SK-N-SH (cell line): ENCODE measurements around the gene ZEB1. TPM values are rescaled to one million over a fixed set of nuclear protein-coding genes. Genes with fewer than 3 reads are reported as not detected.

Experiments
- CTCF ChIA-PET: fragments of 300-600, 350-600 bp; formaldehyde crosslinking; extraction: SDS; loops from one replicate; lab custom pipeline; 2021; lab: Yijun Ruan, JAX
- POLR2A ChIA-PET: fragments of 350-600 bp; sonication (Branson Sonifier 250); formaldehyde crosslinking; extraction: SDS; loops from one replicate; lab custom pipeline; 2020; ENCODE audit warnings: antibody characterized with exemption, inconsistent platforms; lab: Yijun Ruan, JAX
- DNase-seq: peaks from one replicate; pipeline ENCODE4 v3.0.0; 2012
- H2AFZ ChIP-seq: fragments of 200-600 bp; sonication (generic); 2 replicates; pipeline ENCODE4 v1.8.1; 2016; ENCODE audit warnings: antibody characterized with exemption, mild to moderate bottlenecking, low read depth
- H3F3A ChIP-seq: fragments of 200-600 bp; sonication (generic); replicated peaks from 2 replicates; pipeline ENCODE3; 2016; ENCODE audit warnings: antibody characterized with exemption, mild to moderate bottlenecking; ENCODE audit not compliant: insufficient read depth
- H3K27ac ChIP-seq, 2 experiments: fragments of 200-500 bp in 1 of 2; fragments of 200-600 bp in 1 of 2; sonication (Bioruptor generic) in 1 of 2; sonication (generic), shearing (Covaris generic) in 1 of 2; 2 replicates each; pipeline versions ENCODE4 v1.5.1 to v1.6.1; 2014 to 2016; ENCODE audit warnings: low read depth in 2 of 2, inconsistent platforms in 1 of 2, low read length in 1 of 2, mild to moderate bottlenecking in 1 of 2, mixed read lengths in 1 of 2
- H3K27me3 ChIP-seq: fragments of 200-600 bp; sonication (generic), shearing (Covaris generic); 2 replicates; pipeline ENCODE4 v1.6.1; 2016; ENCODE audit warnings: mixed run types; ENCODE audit not compliant: insufficient read depth
- H3K36me3 ChIP-seq, 2 experiments: fragments of 200-500 bp in 1 of 2; fragments of 200-600 bp in 1 of 2; sonication (Bioruptor generic) in 1 of 2; sonication (generic) in 1 of 2; replicated peaks in 1 of 2; 2 replicates each; pipeline versions ENCODE3 to v1.5.1; 2014 to 2016; ENCODE audit warnings: low read length in 1 of 2, mild to moderate bottlenecking in 1 of 2; ENCODE audit not compliant: insufficient read depth in 2 of 2, control insufficient read depth in 1 of 2
- H3K4me1 ChIP-seq, 2 experiments: fragments of 200-500 bp in 1 of 2; fragments of 200-600 bp in 1 of 2; sonication (Bioruptor generic) in 1 of 2; sonication (generic), shearing (Covaris generic) in 1 of 2; 2 replicates each; pipeline versions ENCODE4 v1.5.1 to v1.6.1; 2014 to 2016; ENCODE audit warnings: low read depth in 1 of 2, low read length in 1 of 2, mixed run types in 1 of 2; ENCODE audit not compliant: insufficient read depth in 2 of 2, control insufficient read depth in 1 of 2
- H3K4me2 ChIP-seq: fragments of 200-600 bp; sonication (generic), shearing (Covaris generic); 2 replicates; pipeline ENCODE4 v1.6.1; 2017; ENCODE audit warnings: mixed run types
- H3K4me3 ChIP-seq, 2 experiments: fragments of 200-500 bp in 1 of 2; fragments of 200-600 bp in 1 of 2; sonication (Bioruptor generic) in 1 of 2; sonication (generic), shearing (Covaris generic) in 1 of 2; 2 replicates each; pipeline versions ENCODE4 v1.5.1 to v1.8.1; 2014 to 2016; ENCODE audit warnings: low read depth in 2 of 2, inconsistent platforms in 1 of 2, low read length in 1 of 2, mild to moderate bottlenecking in 1 of 2, mixed read lengths in 1 of 2, moderate library complexity in 1 of 2
- H3K79me2 ChIP-seq: fragments of 200-600 bp; sonication (generic); 2 replicates; pipeline ENCODE4 v1.8.1; 2017; ENCODE audit warnings: mild to moderate bottlenecking; ENCODE audit not compliant: insufficient read depth
- H3K9ac ChIP-seq: fragments of 200-600 bp; sonication (generic); 2 replicates; pipeline ENCODE4 v1.6.1; 2017; ENCODE audit warnings: mixed run types
- H3K9me2 ChIP-seq: fragments of 200-600 bp; sonication (generic); 2 replicates; pipeline ENCODE4 v1.6.1; 2017; ENCODE audit warnings: mixed run types
- H3K9me3 ChIP-seq: fragments of 200-600 bp; sonication (generic); 2 replicates; pipeline ENCODE4 v1.6.1; 2017; ENCODE audit warnings: mixed run types, mild to moderate bottlenecking, moderate library complexity
- H4K20me1 ChIP-seq: fragments of 200-600 bp; sonication (generic); 2 replicates; pipeline ENCODE4 v1.6.1; 2017; ENCODE audit warnings: mild to moderate bottlenecking, mixed run types; ENCODE audit not compliant: insufficient read depth
- CHD2 ChIP-seq: fragments of 150-350 bp; IDR thresholded peaks from 2 replicates; pipeline ENCODE4 v1.6.1; 2018; ENCODE audit warnings: low read length; ENCODE audit not compliant: partially characterized antibody
- EP300 ChIP-seq, 2 experiments: IDR thresholded peaks; 2 replicates each; pipeline versions ENCODE4 v1.4.0 to v1.6.1; 2012; ENCODE audit warnings: borderline replicate concordance in 1 of 2, low read depth in 1 of 2, low read length in 1 of 2
- EZH2phosphoT487 ChIP-seq: fragments of 200-600 bp; sonication (generic); IDR thresholded peaks from 2 replicates; pipeline ENCODE4 v1.6.1; 2017; ENCODE audit warnings: low read depth, mixed run types, mild to moderate bottlenecking, antibody characterized with exemption, moderate library complexity, borderline replicate concordance
- GABPA ChIP-seq: IDR thresholded peaks from 2 replicates; pipeline ENCODE4 v1.4.0; 2012; ENCODE audit warnings: low read depth, mild to moderate bottlenecking
- JUND ChIP-seq: IDR thresholded peaks from 2 replicates; pipeline ENCODE4 v1.4.0; 2012
- NFIC ChIP-seq: IDR thresholded peaks from 2 replicates; pipeline ENCODE4 v1.4.0; 2012; ENCODE audit warnings: borderline replicate concordance
- POLR2AphosphoS5 ChIP-seq: IDR thresholded peaks from 2 replicates; pipeline ENCODE4 v1.6.1; 2012; ENCODE audit warnings: low read depth, low read length
- RCOR1 ChIP-seq: fragments of 150-350 bp; IDR thresholded peaks from 2 replicates; pipeline ENCODE4 v1.6.1; 2017; ENCODE audit warnings: antibody characterized with exemption, low read length
- RXRA ChIP-seq: IDR thresholded peaks from 2 replicates; pipeline ENCODE4 v1.4.0; 2012; ENCODE audit warnings: low read depth, mild to moderate bottlenecking, borderline replicate concordance
- SIN3A ChIP-seq: IDR thresholded peaks from 2 replicates; pipeline ENCODE4 v1.6.1; 2012; ENCODE audit warnings: low read depth, mild to moderate bottlenecking, low read length, moderate library complexity, borderline replicate concordance
- SMC3 ChIP-seq: IDR thresholded peaks from 2 replicates; pipeline ENCODE4 v1.6.1; 2012; ENCODE audit warnings: low read depth, low read length, improper control_type of control experiment
- TAF1 ChIP-seq: IDR thresholded peaks from 2 replicates; pipeline ENCODE4 v1.6.1; 2012; ENCODE audit warnings: low read depth, mild to moderate bottlenecking, low read length, moderate library complexity, borderline replicate concordance
- TEAD4 ChIP-seq: IDR thresholded peaks from 2 replicates; pipeline ENCODE4 v1.4.0; 2012; ENCODE audit warnings: mild to moderate bottlenecking, borderline replicate concordance; ENCODE audit not compliant: insufficient read depth
- WGBS: methylation state at CpG from one replicate; pipeline ENCODE4 v1.1.6; 2017; ENCODE audit warnings: low lambda C conversion rate; 5-methylcytosine and 5-hydroxymethylcytosine counted together
- polyA plus RNA-seq, 3 experiments: library from polyadenylated mRNA; depleted of rRNA; stranded (reverse); fragments of >200 nt; gene quantifications; 2 replicates each; pipeline ENCODE4 v1.2.3, GENCODE V29; 2012
- TF ChIP-seq, protein P1 (sequence below): IDR thresholded peaks from 2 replicates; pipeline ENCODE4 v1.4.0; 2012; ENCODE audit warnings: low read depth, borderline replicate concordance
- TF ChIP-seq, protein P2 (sequence below): fragments of 200-600 bp; sonication (generic); IDR thresholded peaks from 2 replicates; pipeline ENCODE4 v1.6.1; 2017; ENCODE audit warnings: antibody characterized with exemption, mild to moderate bottlenecking, moderate library complexity
- TF ChIP-seq, protein P3 (sequence below): IDR thresholded peaks from 2 replicates; pipeline ENCODE4 v1.6.1; 2012; ENCODE audit warnings: mild to moderate bottlenecking, low read depth, low read length, moderate library complexity

The ZEB1 gene
- polyA plus RNA-seq, 1 of the 3 experiments (the other 2 are of a cell fraction), result 5.4 TPM

DNA sequence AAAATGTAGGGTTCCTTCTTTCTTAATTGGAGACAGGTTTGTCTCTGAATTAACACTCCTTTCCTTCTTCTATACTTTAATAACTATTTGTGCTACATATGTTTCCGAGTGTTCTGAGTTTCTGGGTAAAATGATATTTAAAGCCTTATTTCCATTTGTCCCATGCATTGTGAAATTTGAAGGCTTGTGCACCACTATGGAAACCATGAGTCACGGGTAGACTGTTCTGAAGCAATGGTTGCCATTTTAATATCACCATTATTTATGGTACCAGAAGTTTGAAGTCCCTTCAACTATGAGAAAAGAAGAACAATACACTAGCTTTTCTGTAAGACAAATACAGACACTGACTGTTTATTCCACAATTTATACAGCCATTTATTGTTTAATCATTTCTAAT, 44.7 kb upstream of the ZEB1 start:
- TF ChIP-seq CHD2, result no peak
- TF ChIP-seq GABPA, result no peak
- no peak for TF ChIP-seq RCOR1
- no peak for TF ChIP-seq RXRA
- no peak for TF ChIP-seq TAF1
- TF ChIP-seq, protein P1, sequence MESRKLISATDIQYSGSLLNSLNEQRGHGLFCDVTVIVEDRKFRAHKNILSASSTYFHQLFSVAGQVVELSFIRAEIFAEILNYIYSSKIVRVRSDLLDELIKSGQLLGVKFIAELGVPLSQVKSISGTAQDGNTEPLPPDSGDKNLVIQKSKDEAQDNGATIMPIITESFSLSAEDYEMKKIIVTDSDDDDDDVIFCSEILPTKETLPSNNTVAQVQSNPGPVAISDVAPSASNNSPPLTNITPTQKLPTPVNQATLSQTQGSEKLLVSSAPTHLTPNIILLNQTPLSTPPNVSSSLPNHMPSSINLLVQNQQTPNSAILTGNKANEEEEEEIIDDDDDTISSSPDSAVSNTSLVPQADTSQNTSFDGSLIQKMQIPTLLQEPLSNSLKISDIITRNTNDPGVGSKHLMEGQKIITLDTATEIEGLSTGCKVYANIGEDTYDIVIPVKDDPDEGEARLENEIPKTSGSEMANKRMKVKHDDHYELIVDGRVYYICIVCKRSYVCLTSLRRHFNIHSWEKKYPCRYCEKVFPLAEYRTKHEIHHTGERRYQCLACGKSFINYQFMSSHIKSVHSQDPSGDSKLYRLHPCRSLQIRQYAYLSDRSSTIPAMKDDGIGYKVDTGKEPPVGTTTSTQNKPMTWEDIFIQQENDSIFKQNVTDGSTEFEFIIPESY, result no peak
- no peak for TF ChIP-seq SIN3A
- TF ChIP-seq JUND, result no peak
- no peak for TF ChIP-seq SMC3
- TF ChIP-seq POLR2AphosphoS5, result no peak
- TF ChIP-seq TEAD4, result no peak
- TF ChIP-seq EP300 (IDR thresholded peaks at IDR 0.05; ENCODE audit: borderline replicate concordance in 1 of 2, low read depth in 1 of 2, low read length in 1 of 2), result no peak
- TF ChIP-seq NFIC, result no peak
- TF ChIP-seq, protein P2, sequence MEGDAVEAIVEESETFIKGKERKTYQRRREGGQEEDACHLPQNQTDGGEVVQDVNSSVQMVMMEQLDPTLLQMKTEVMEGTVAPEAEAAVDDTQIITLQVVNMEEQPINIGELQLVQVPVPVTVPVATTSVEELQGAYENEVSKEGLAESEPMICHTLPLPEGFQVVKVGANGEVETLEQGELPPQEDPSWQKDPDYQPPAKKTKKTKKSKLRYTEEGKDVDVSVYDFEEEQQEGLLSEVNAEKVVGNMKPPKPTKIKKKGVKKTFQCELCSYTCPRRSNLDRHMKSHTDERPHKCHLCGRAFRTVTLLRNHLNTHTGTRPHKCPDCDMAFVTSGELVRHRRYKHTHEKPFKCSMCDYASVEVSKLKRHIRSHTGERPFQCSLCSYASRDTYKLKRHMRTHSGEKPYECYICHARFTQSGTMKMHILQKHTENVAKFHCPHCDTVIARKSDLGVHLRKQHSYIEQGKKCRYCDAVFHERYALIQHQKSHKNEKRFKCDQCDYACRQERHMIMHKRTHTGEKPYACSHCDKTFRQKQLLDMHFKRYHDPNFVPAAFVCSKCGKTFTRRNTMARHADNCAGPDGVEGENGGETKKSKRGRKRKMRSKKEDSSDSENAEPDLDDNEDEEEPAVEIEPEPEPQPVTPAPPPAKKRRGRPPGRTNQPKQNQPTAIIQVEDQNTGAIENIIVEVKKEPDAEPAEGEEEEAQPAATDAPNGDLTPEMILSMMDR, result no peak
- TF ChIP-seq, protein P3, sequence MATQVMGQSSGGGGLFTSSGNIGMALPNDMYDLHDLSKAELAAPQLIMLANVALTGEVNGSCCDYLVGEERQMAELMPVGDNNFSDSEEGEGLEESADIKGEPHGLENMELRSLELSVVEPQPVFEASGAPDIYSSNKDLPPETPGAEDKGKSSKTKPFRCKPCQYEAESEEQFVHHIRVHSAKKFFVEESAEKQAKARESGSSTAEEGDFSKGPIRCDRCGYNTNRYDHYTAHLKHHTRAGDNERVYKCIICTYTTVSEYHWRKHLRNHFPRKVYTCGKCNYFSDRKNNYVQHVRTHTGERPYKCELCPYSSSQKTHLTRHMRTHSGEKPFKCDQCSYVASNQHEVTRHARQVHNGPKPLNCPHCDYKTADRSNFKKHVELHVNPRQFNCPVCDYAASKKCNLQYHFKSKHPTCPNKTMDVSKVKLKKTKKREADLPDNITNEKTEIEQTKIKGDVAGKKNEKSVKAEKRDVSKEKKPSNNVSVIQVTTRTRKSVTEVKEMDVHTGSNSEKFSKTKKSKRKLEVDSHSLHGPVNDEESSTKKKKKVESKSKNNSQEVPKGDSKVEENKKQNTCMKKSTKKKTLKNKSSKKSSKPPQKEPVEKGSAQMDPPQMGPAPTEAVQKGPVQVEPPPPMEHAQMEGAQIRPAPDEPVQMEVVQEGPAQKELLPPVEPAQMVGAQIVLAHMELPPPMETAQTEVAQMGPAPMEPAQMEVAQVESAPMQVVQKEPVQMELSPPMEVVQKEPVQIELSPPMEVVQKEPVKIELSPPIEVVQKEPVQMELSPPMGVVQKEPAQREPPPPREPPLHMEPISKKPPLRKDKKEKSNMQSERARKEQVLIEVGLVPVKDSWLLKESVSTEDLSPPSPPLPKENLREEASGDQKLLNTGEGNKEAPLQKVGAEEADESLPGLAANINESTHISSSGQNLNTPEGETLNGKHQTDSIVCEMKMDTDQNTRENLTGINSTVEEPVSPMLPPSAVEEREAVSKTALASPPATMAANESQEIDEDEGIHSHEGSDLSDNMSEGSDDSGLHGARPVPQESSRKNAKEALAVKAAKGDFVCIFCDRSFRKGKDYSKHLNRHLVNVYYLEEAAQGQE, result no peak
- TF ChIP-seq EZH2phosphoT487, result no peak
- POLR2A ChIA-PET, result no interaction called here
- CTCF ChIA-PET, result no interaction called here

More for the DNA sequence above, 44.7 kb upstream of the ZEB1 start:
- WGBS, result 73% methylated on average over 2 of the region's 2 CpGs
- H3F3A ChIP-seq, result no peaks in the 10 kb centered on the region
- H2AFZ ChIP-seq, result no peak overlapping the region
- H3K27ac ChIP-seq, result no peak overlapping the region
- no peaks in the 10 kb centered on the region for H4K20me1 ChIP-seq
- H3K36me3 ChIP-seq, result no peaks in the 10 kb centered on the region
- H3K79me2 ChIP-seq, result no peaks in the 10 kb centered on the region
- H3K9me3 ChIP-seq, result no peaks in the 10 kb centered on the region
- no peak overlapping the region for H3K9ac ChIP-seq
- H3K4me1 ChIP-seq, result no peaks in the 10 kb centered on the region
- no peaks in the 10 kb centered on the region for H3K27me3 ChIP-seq
- H3K4me3 ChIP-seq, result no peak overlapping the region
- no peak for DNase-seq
- no peaks in the 10 kb centered on the region for H3K9me2 ChIP-seq
- H3K4me2 ChIP-seq, result no peak overlapping the region
